Stimulated activated CD8-positive, alpha-beta memory T cell treated with anti-CD3 and anti-CD28 coated beads, Interleukin-7, amount 100 ng/mL, for 1 hour (primary cell): ENCODE data around the gene PARM1.

Experiments
- DNase-seq, 2 donors: peaks; one replicate each; pipeline ENCODE4 v3.0.0-alpha.2; 2020; ENCODE audit warnings: low read depth in 2 of 2

Gene PARM1

GRCh38 chr4:74942251-74942917, 9.5 kb downstream of the PARM1 start:
- DNase-seq, result no peak

GRCh38 chr4:74942918-74943253, 10.0 kb downstream of the PARM1 start:
- DNase-seq, result no peak

GRCh38 chr4:74944354-74944793, 11.5 kb downstream of the PARM1 start:
- DNase-seq, result no peak

- DNase-seq, result no peak
Measured at GRCh38 chr4:74946196-74946595, 13.3 kb downstream of the PARM1 start.

- no peak for DNase-seq
Measured at GRCh38 chr4:74947798-74948197, 14.9 kb downstream of the PARM1 start.

- no peak for DNase-seq
Measured at GRCh38 chr4:74948236-74948635, 15.3 kb downstream of the PARM1 start.

GRCh38 chr4:74950200-74950599, 17.3 kb downstream of the PARM1 start:
- no peak for DNase-seq

- no peak for DNase-seq
Measured at GRCh38 chr4:74950882-74951281, 18.0 kb downstream of the PARM1 start.

GRCh38 chr4:74953647-74954046, 20.7 kb downstream of the PARM1 start:
- no peak for DNase-seq

GRCh38 chr4:74958881-74959280, 26.0 kb downstream of the PARM1 start:
- DNase-seq, result no peak

GRCh38 chr4:74961230-74961629, 28.3 kb downstream of the PARM1 start:
- DNase-seq, result no peak

GRCh38 chr4:74962584-74962983, 29.7 kb downstream of the PARM1 start:
- no peak for DNase-seq

- no peak for DNase-seq
Measured at GRCh38 chr4:74964311-74964710, 31.4 kb downstream of the PARM1 start.

- no peak for DNase-seq
Measured at GRCh38 chr4:74967324-74967723, 34.4 kb downstream of the PARM1 start.

- DNase-seq, result no peak
Measured at GRCh38 chr4:74968456-74969164, 35.7 kb downstream of the PARM1 start.

GRCh38 chr4:74969507-74970474, 36.9 kb downstream of the PARM1 start:
- no peak for DNase-seq

GRCh38 chr4:74970577-74970976, 37.7 kb downstream of the PARM1 start:
- no peak for DNase-seq

- DNase-seq, result no peak
Measured at GRCh38 chr4:74971862-74972261, 38.9 kb downstream of the PARM1 start.

GRCh38 chr4:74975082-74975481, 42.2 kb downstream of the PARM1 start:
- no peak for DNase-seq

GRCh38 chr4:74975848-74976824, 43.2 kb downstream of the PARM1 start:
- no peak for DNase-seq

GRCh38 chr4:74982546-74983252, 49.8 kb downstream of the PARM1 start:
- no peak for DNase-seq
